GM18505 (cell line): Measurements from ENCODE around the gene ZYX.
"Not testable (repeated sequence)": the region's sequence is repeated elsewhere in the genome, so short reads cannot be mapped to it uniquely, and the experiment has no call there.

Experiments used
- ATAC-seq: cut with Tn5 transposase; IDR thresholded peaks from one replicate; pipeline ENCODE4 v1.9.1; 2021; ENCODE audit not compliant: unreplicated experiment
- POLR2A ChIP-seq: IDR thresholded peaks from 4 replicates; pipeline ENCODE4 v1.6.1; 2011; ENCODE audit warnings: borderline replicate concordance; ENCODE audit not compliant: insufficient read depth, insufficient read length; ENCODE audit errors: extremely low read depth

The ZYX gene

GRCh38 chr7:143392875-143393266 is 11.7 kb downstream of the ZYX start:
- no peak for ATAC-seq
- no peak for TF ChIP-seq POLR2A

GRCh38 chr7:143393267-143394041 is 12.3 kb downstream of the ZYX start:
- ATAC-seq, result no peak
- TF ChIP-seq POLR2A, result no peak

GRCh38 chr7:143394068-143394467 is 12.9 kb downstream of the ZYX start:
- ATAC-seq, result no peak
- no peak for TF ChIP-seq POLR2A

DNA sequence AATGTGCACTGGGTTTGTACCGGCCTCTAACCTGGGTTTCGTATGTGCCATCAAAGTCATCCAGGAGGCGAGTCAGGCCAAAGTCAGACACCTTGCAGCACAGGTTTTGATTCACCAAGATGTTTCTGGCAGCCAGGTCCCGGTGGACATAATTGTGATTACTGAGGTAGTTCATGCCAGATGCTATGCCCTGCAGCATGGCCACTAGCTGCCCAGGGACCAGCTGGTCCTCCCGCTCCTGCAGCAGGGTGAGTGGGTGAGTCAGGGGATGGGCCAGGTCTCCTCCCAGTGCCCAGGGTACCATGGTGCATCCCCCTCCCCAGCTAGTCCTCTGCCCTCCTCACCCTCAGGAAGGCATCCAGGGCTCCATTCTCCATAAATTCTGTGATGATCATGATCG is 13.6 kb downstream of the ZYX start:
- no peak for ATAC-seq
- no peak for TF ChIP-seq POLR2A

GRCh38 chr7:143395187-143396149 is 14.3 kb downstream of the ZYX start:
- no peak for TF ChIP-seq POLR2A
- no peak for ATAC-seq

- no peak for TF ChIP-seq POLR2A
- no peak for ATAC-seq
Observed at GRCh38 chr7:143396182-143396581, 15.0 kb downstream of the ZYX start.

GRCh38 chr7:143396625-143397556 is 15.7 kb downstream of the ZYX start:
- ATAC-seq, result no peak
- no peak for TF ChIP-seq POLR2A

GRCh38 chr7:143397710-143398530 is 16.8 kb downstream of the ZYX start:
- no peak for ATAC-seq

GRCh38 chr7:143398616-143399015 is 17.5 kb downstream of the ZYX start:
- TF ChIP-seq POLR2A, result no peak
- ATAC-seq, result no peak

More at GRCh38 chr7:143397710-143398530, 16.8 kb downstream of the ZYX start:
- TF ChIP-seq POLR2A, result no peak

DNA sequence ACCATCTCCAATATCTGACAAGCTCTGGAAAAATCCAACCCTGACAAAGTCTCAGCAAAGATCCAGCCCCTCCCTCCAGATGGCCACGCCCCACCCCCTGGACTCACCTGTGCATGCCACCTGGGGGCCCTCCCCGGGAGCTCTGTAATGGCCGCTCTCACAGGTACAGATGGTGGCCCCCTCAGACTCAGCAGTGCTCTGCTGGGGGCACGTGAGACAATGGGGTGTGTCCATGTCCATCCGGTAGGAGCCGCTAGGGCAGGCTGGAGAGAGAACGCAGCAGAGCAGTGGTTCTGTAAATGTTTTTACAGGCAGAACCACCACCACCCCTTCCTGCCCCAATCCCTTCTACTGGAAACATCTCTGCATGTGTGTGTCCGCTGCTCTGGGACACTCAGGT is 18.0 kb downstream of the ZYX start:
- TF ChIP-seq POLR2A, result no peak
- ATAC-seq, result no peak

DNA sequence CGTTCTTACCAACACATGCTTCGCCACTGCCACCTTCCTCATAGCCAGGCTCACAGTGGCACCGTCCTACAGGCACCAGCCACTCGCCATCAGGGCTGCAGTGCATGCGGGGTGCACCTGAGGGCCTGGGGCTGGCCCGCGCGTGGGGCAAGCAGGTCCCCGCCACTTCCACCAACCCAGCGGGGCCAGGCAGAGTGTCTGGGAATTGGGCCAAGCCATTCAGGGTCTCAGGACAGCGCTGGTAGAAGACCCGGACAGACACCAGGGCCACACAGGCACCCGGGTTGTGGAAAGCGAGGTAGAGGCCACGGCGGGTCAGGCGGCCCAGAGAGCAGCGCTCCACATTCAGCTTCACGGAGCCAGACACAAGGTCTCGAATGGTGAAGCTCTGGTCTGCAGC is 18.5 kb downstream of the ZYX start:
- TF ChIP-seq POLR2A, result no peak
- ATAC-seq, result no peak

GRCh38 chr7:143401265-143401664 is 20.1 kb downstream of the ZYX start:
- ATAC-seq, result no peak
- no peak for TF ChIP-seq POLR2A

DNA sequence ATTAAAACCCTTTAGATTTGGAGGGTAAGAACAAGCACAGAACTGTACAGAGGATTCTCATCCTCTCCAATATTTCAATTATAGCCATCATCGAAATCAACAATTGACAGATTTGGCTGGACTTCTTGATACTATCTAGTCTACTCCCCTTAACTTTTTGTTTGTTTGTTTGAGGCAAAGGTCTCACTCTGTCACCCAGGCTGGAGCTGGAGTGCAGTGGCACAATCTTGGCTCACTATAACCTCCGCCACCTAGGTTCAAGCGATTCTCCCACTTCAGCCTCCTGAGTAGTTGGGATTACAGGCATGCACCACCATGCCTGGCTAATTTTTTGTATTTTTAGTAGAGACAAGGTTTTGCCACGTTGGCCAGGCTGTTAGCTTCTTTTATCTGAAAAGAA is 21.1 kb downstream of the ZYX start:
- not testable (repeated sequence) for ATAC-seq
